RWPE2 (cell line): ENCODE data around the gene HORMAD2.
A peak's percentile ranks its signal among the peaks of the same experiment; 100 is the strongest.

Experiments
- ATAC-seq: fragments of 200-7000 bp; cut with Tn5 transposase; 3 replicates; pipeline ENCODE4 v1.9.1; 2021; ENCODE audit warnings: low read depth
- DNase-seq: peaks from one replicate; pipeline ENCODE4 v3.0.0-alpha.2; 2020; ENCODE audit warnings: low spot score
- H3K27ac ChIP-seq: fragments of 450-650 bp; 2 replicates; pipeline ENCODE4 v1.5.1; 2017; ENCODE audit warnings: mild to moderate bottlenecking; ENCODE audit not compliant: poor library complexity, severe bottlenecking
- H3K27me3 ChIP-seq: fragments of 250-450 bp; sonication (Bioruptor Pico); 2 replicates; pipeline ENCODE4 v1.5.1; 2021; ENCODE audit warnings: mild to moderate bottlenecking, moderate library complexity; ENCODE audit not compliant: insufficient read depth, poor library complexity, severe bottlenecking
- H3K36me3 ChIP-seq: fragments of 250-450 bp; sonication (Bioruptor Pico); 2 replicates; pipeline ENCODE4 v1.5.1; 2020; ENCODE audit warnings: low read depth, mild to moderate bottlenecking, moderate library complexity
- H3K4me1 ChIP-seq: fragments of 250-450 bp; sonication (Bioruptor Pico); 2 replicates; pipeline ENCODE4 v1.5.1; 2021; ENCODE audit warnings: mild to moderate bottlenecking, moderate library complexity; ENCODE audit not compliant: insufficient read depth, poor library complexity, severe bottlenecking
- H3K4me3 ChIP-seq: fragments of 250-450 bp; sonication (Bioruptor Pico); 2 replicates; pipeline ENCODE4 v1.5.1; 2021; ENCODE audit warnings: mild to moderate bottlenecking, moderate library complexity; ENCODE audit not compliant: severe bottlenecking
- H3K9me3 ChIP-seq: fragments of 250-450 bp; sonication (Bioruptor Pico); 2 replicates; pipeline ENCODE4 v1.5.1; 2021; ENCODE audit warnings: mild to moderate bottlenecking, moderate library complexity; ENCODE audit not compliant: severe bottlenecking
- TF ChIP-seq, protein P1 (sequence below): fragments of 450-650 bp; IDR thresholded peaks from one replicate; pipeline ENCODE4 v1.5.1; 2017; ENCODE audit warnings: mild to moderate bottlenecking, moderate library complexity; ENCODE audit not compliant: poor library complexity, severe bottlenecking

Gene HORMAD2

DNA sequence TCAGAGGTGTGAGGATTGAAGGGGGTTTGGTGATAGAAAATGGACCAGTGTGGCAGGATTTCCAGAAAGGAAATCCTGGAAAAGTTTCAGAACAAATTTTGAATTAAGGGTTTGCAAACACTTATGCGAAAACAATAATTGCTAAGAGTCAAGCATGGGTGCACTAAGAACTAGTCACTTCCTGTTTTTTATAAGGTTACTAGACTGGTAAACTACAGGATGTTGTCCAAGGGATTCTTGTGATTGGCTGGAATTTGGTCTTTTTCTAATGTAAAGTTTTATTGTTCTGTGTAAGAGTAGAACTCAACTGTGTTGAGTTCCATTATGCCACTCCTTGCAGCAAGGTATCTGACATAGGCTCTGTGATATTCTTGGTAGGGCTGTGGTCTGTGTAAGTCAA, 112.2 kb downstream of the HORMAD2 start:
- Histone ChIP-seq H3K4me3 (no peak overlapping the region), H3K4me1 (peaks cover 26% of the 10 kb centered on the region), H3K36me3 (no peaks in the 10 kb centered on the region), H3K27me3 (no peaks in the 10 kb centered on the region), H3K27ac (no peak overlapping the region), H3K9me3 (no peaks in the 10 kb centered on the region)
- DNase-seq (no peak), ATAC-seq (no peak)
- TF ChIP-seq, protein P1, sequence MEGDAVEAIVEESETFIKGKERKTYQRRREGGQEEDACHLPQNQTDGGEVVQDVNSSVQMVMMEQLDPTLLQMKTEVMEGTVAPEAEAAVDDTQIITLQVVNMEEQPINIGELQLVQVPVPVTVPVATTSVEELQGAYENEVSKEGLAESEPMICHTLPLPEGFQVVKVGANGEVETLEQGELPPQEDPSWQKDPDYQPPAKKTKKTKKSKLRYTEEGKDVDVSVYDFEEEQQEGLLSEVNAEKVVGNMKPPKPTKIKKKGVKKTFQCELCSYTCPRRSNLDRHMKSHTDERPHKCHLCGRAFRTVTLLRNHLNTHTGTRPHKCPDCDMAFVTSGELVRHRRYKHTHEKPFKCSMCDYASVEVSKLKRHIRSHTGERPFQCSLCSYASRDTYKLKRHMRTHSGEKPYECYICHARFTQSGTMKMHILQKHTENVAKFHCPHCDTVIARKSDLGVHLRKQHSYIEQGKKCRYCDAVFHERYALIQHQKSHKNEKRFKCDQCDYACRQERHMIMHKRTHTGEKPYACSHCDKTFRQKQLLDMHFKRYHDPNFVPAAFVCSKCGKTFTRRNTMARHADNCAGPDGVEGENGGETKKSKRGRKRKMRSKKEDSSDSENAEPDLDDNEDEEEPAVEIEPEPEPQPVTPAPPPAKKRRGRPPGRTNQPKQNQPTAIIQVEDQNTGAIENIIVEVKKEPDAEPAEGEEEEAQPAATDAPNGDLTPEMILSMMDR = no peak

DNA sequence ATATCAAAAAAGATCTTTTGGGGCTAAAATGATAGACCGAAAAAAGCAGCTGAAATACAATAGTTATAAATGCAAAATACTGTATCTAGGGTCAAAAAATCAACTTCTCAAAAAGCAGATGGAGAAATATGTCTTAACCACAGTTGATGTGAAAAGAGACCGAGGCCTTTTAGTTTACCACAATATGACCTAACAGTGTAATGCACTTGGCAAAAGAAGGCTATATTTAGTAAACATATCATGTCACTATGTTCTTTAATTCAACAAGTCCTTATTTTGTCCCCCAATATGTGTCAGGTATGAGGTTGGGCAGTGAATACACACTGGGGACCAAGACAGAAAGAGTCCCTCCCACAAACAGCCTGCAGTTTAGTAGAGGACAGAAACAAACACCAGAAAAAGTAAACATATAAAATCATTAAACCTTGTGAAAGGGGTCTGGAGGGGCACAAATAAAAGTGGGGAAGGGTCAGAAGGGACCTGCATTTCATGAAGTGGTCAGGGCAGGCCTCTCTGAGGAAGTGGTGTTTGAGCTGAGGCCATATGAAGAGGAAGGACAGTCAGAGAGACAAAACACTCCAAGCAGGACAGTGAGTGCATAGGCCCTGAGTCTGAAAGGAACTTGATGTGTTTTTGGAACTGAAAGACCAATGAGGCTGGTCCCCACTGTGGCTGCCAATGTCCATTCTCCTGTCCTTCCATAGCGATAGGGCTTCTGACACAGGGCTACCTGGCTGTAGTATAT, 112.9 kb downstream of the HORMAD2 start:
- TF ChIP-seq, protein P1 = no peak
- no peak for DNase-seq
- Histone ChIP-seq H3K27ac (no peak overlapping the region), H3K4me1 (peaks cover 30% of the 10 kb centered on the region), H3K4me3 (no peak overlapping the region), H3K9me3 (no peaks in the 10 kb centered on the region), H3K27me3 (no peaks in the 10 kb centered on the region), H3K36me3 (no peaks in the 10 kb centered on the region)
- ATAC-seq = no peak

DNA sequence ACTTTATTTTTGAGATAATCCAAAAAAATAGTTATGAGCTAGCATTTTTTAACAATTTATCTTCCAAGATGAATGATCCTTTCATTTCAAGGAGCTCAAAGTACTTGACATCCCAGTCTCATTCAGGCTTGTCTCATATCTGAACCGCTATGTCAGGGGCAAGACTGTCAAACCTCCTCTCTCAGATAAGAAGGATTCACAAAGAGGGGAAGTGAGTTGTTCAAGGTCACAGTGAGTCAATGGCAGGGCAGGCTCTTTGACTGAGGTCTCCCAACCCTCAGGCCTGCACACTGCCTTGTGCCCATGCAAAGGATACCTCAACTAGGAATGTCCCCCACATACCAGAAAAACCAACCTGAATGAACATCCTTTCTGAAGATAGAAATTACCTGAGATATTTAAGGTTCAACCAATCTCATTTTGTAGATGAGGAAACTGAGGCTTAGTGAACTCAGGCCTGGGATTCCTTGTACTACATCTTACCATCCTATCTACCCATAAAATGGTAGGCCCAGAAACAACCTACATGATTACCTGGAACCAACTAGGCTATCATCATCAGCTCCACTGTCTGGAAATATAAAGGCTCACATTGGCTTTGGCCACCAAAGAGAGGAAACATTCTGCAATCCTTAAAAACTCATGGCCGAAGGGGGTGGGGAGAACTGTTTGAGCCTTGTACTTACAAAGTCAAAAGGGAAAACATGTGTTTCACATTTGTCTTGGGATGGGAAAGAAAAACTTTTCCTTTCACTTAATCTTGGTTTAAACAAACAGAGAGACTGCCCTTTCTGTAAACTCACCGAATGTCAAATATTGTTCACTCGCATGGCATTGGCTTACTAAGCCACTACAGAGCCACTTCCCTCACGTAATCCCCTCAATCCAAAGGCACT, 115.2 kb downstream of the HORMAD2 start:
- DNase-seq (no peak), ATAC-seq (no peak)
- peaks cover 30% of the 10 kb centered on the region for H3K4me1 ChIP-seq
- TF ChIP-seq, protein P1 = no peak
- no peaks in the 10 kb centered on the region for H3K27me3 ChIP-seq
- no peak overlapping the region for H3K4me3 ChIP-seq
- H3K9me3 ChIP-seq = no peaks in the 10 kb centered on the region
- H3K36me3 ChIP-seq = no peaks in the 10 kb centered on the region
- H3K27ac ChIP-seq = peak overlapping the region; percentile 97

DNA sequence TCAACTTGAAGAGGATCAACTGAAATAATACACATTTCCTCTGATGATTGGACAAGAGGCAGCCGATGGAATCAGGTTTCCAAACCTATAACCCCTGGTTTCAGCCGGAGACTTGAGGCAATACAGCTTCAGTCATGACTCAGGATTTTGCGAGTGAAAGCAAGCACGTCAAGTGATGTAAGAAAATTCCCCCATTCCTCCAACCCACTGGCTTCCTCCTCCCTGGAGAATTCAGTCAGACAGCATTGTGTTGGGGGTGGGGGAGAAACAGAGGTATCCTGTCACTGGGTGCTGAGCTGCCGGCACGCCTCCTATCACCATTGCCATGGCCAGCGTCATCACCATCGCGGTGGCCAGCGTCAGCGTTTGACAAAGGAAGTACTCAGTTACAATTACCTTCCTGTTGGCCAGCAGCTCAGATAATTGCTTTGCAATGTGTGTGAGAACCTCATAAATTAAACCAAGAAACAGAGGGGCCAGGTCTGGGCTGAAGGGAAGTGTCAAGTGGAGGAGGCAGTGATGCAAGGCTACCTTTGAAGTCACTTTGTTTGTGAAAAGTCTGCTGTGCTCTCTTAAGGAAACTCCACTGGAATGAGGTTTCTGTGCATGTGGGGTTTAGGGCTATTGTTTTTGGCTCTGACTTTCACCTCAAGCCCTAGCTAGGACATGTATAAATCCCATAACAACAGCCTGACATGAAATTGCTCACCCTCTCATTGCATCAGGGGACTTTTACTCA, 116.0 kb downstream of the HORMAD2 start:
- Histone ChIP-seq H3K36me3 (no peaks in the 10 kb centered on the region), H3K9me3 (no peaks in the 10 kb centered on the region), H3K4me1 (peaks cover 30% of the 10 kb centered on the region), H3K27me3 (no peaks in the 10 kb centered on the region), H3K27ac (peak overlapping the region; percentile 97), H3K4me3 (no peak overlapping the region)
- ATAC-seq = peak; percentile 81
- TF ChIP-seq, protein P1 = no peak
- peak; percentile 92 for DNase-seq
